ENCODE data around the gene LSM10. TPM values are rescaled to one million over a fixed set of nuclear protein-coding genes. Genes with fewer than 3 reads are reported as not detected.

Gene LSM10
- total RNA-seq, 1 experiment from 2014 or later: 19.2 TPM

DNA sequence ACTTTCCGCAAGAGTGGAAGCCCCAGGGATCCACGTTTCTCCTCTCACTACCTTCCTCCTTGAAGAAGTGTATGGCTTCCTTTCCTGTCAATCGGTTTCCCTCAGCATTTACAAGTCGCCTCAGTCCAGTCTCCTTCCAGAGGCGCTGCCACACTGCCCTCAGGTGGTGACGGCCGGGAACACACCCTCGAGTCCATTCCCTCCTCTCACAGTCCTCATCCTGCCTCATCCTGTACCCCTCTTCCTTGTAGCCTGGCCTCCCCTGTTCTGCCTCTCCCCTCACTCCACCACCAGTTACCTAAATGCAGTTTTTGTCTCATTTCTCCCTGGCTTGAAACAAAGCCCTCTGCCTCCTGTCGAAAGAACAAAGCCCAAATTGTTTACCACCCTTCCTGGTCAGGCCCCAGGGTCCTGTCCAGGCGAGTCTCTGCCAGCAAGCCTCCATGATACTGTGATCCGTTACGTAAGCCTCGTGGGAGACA is 23.2 kb upstream of the LSM10 start:
- Histone ChIP-seq H3F3A (ENCODE audit: low read length, unreplicated experiment) (no peaks in the 10 kb centered on the region), H3K4me3 (ENCODE audit: low read length) (no peak overlapping the region), H3K4me2 (ENCODE audit: low read length) (peak overlapping the region; percentile 65), H3K36me3 (ENCODE audit: low read depth, low read length) (no peaks in the 10 kb centered on the region), H4K20me1 (ENCODE audit: low read length) (no peaks in the 10 kb centered on the region), H3K9me2 (replicated peaks; ENCODE audit: low read length) (no peaks in the 10 kb centered on the region), H3K4me1 (ENCODE audit: insufficient read depth, low read length) (peaks cover 18% of the 10 kb centered on the region), H3K79me2 (ENCODE audit: low read length) (no peaks in the 10 kb centered on the region), H3K9me3 (ENCODE audit: low read length) (no peaks in the 10 kb centered on the region), H3K27me3 (ENCODE audit: low read length) (no peaks in the 10 kb centered on the region), H3K9ac (ENCODE audit: low read length) (no peak overlapping the region), H3K27ac (ENCODE audit: low read length) (no peak overlapping the region), H2AFZ (ENCODE audit: low read length) (peak overlapping the region; percentile 89)
- ChIA-PET CTCF (interaction anchor here (1.0 kb wide), 1 partner anchor 78 kb away, joined by 3 read pairs; no protein-coding TSS in a partner anchor), POLR2A (ENCODE audit: unreplicated experiment) (no interaction called here)
- peak; percentile 92 for ATAC-seq
- TF ChIP-seq, protein P1, sequence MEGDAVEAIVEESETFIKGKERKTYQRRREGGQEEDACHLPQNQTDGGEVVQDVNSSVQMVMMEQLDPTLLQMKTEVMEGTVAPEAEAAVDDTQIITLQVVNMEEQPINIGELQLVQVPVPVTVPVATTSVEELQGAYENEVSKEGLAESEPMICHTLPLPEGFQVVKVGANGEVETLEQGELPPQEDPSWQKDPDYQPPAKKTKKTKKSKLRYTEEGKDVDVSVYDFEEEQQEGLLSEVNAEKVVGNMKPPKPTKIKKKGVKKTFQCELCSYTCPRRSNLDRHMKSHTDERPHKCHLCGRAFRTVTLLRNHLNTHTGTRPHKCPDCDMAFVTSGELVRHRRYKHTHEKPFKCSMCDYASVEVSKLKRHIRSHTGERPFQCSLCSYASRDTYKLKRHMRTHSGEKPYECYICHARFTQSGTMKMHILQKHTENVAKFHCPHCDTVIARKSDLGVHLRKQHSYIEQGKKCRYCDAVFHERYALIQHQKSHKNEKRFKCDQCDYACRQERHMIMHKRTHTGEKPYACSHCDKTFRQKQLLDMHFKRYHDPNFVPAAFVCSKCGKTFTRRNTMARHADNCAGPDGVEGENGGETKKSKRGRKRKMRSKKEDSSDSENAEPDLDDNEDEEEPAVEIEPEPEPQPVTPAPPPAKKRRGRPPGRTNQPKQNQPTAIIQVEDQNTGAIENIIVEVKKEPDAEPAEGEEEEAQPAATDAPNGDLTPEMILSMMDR (conservative IDR thresholded peaks at IDR 0.05; ENCODE audit: low read depth, low read length): peak; percentile 94
- TF ChIP-seq EZH2phosphoT487 (IDR thresholded peaks at IDR 0.05; ENCODE audit: borderline replicate concordance, low read length) (no peak), EZH2 (IDR thresholded peaks at IDR 0.05; ENCODE audit: low read length, unreplicated experiment) (no peak)
- intact Hi-C loops (cut with micrococcal nuclease): loop anchor here (1.0 to 2.0 kb wide), 3 partner anchors 52 to 124 kb away; no protein-coding TSS in a partner anchor
- no TSS peak for BruUV-seq (replicated peaks)
- peak; percentile 95 for DNase-seq

DNA sequence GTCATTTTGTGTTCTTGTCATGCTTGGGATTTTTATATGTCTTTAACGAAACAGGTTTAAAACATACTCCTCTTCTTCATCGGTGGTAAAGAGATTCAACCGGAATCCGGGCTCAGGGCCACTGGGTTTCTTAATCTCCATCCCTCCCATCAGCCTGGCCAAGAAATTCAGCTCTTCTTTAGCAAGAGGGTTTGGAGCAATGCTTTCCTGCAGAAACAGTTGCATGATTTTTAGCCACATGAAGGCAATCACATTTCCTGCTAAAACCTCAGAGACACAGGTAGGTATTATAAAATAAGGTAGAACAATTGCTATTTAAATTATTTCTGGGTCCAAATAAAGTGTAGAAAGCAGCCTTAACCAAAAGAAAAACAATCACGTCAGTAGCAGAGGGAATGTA is 22.7 kb upstream of the LSM10 start:
- CTCF ChIA-PET: interaction anchor here (1.0 kb wide), 1 partner anchor 77 kb away, joined by 3 read pairs; no protein-coding TSS in a partner anchor
- Histone ChIP-seq H3K27ac (ENCODE audit: low read length) (no peak overlapping the region), H4K20me1 (ENCODE audit: low read length) (no peaks in the 10 kb centered on the region), H3K9me2 (replicated peaks; ENCODE audit: low read length) (no peaks in the 10 kb centered on the region), H2AFZ (ENCODE audit: low read length) (peak overlapping the region; percentile 89), H3K36me3 (ENCODE audit: low read depth, low read length) (no peaks in the 10 kb centered on the region), H3K9me3 (ENCODE audit: low read length) (no peaks in the 10 kb centered on the region), H3K79me2 (ENCODE audit: low read length) (no peaks in the 10 kb centered on the region), H3K4me1 (ENCODE audit: insufficient read depth, low read length) (peaks cover 14% of the 10 kb centered on the region), H3K9ac (ENCODE audit: low read length) (no peak overlapping the region), H3F3A (ENCODE audit: low read length, unreplicated experiment) (no peaks in the 10 kb centered on the region), H3K4me2 (ENCODE audit: low read length) (peak overlapping the region; percentile 65), H3K4me3 (ENCODE audit: low read length) (no peak overlapping the region), H3K27me3 (ENCODE audit: low read length) (no peaks in the 10 kb centered on the region)
- POLR2A ChIA-PET (ENCODE audit: unreplicated experiment): interaction anchor here (0.5 kb wide), 1 partner anchor 48 kb away, joined by 5 read pairs; no protein-coding TSS in a partner anchor
- ATAC-seq (no peak), DNase-seq (no peak)
- intact Hi-C loops (cut with micrococcal nuclease): loop anchor here (1.0 to 2.0 kb wide), 3 partner anchors 51 to 124 kb away; no protein-coding TSS in a partner anchor
- TF ChIP-seq EZH2phosphoT487 (IDR thresholded peaks at IDR 0.05; ENCODE audit: borderline replicate concordance, low read length): no peak
- TF ChIP-seq, protein P1 (conservative IDR thresholded peaks at IDR 0.05; ENCODE audit: low read depth, low read length): no peak
- no peak for TF ChIP-seq EZH2 (IDR thresholded peaks at IDR 0.05; ENCODE audit: low read length, unreplicated experiment)
- BruUV-seq (replicated peaks): no TSS peak

DNA sequence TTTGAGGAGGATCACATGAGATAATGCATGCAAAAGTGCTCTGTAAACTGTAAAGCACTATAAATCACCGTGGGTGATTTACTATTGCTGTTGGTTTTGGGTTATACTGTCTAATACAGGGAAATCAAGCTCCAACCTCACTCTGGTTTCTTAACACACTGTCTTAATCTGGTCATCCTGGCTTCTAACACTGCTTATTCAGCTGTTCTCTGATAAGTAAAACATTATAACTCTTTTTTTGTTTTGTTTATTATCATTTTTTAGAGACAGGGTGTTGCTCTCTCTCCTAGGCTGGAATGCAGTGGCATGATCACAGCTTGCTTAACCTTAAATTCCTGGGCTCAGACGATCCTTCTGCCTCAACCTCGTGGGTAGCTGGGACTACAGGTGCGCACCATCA is 21.9 kb upstream of the LSM10 start:
- DNase-seq (no peak), ATAC-seq (no peak)
- H2AFZ ChIP-seq (ENCODE audit: low read length): no peak overlapping the region
- peaks cover 14% of the 10 kb centered on the region for H3K4me1 ChIP-seq (ENCODE audit: insufficient read depth, low read length)
- H3K27ac ChIP-seq (ENCODE audit: low read length): no peak overlapping the region
- H4K20me1 ChIP-seq (ENCODE audit: low read length): no peaks in the 10 kb centered on the region
- CTCF ChIA-PET: interaction anchor here (0.6 kb wide), 1 partner anchor 22 kb away, joined by 4 read pairs; no protein-coding TSS in a partner anchor
- no peaks in the 10 kb centered on the region for H3K27me3 ChIP-seq (ENCODE audit: low read length)
- BruUV-seq (replicated peaks): no TSS peak
- H3K9me3 ChIP-seq (ENCODE audit: low read length): no peaks in the 10 kb centered on the region
- no peaks in the 10 kb centered on the region for H3K36me3 ChIP-seq (ENCODE audit: low read depth, low read length)
- H3K9me2 ChIP-seq (replicated peaks; ENCODE audit: low read length): no peaks in the 10 kb centered on the region
- POLR2A ChIA-PET (ENCODE audit: unreplicated experiment): no interaction called here
- no peak overlapping the region for H3K4me2 ChIP-seq (ENCODE audit: low read length)
- H3K4me3 ChIP-seq (ENCODE audit: low read length): no peak overlapping the region
- H3K79me2 ChIP-seq (ENCODE audit: low read length): no peaks in the 10 kb centered on the region
- H3K9ac ChIP-seq (ENCODE audit: low read length): no peak overlapping the region
- intact Hi-C loops (cut with micrococcal nuclease): no loop called here
- H3F3A ChIP-seq (ENCODE audit: low read length, unreplicated experiment): no peaks in the 10 kb centered on the region
- TF ChIP-seq EZH2 (IDR thresholded peaks at IDR 0.05; ENCODE audit: low read length, unreplicated experiment) (no peak), EZH2phosphoT487 (IDR thresholded peaks at IDR 0.05; ENCODE audit: borderline replicate concordance, low read length) (no peak)
- TF ChIP-seq, protein P1 (conservative IDR thresholded peaks at IDR 0.05; ENCODE audit: low read depth, low read length): no peak

All from PC-3 (cell line).